Colonic mucosa (tissue), 4 donors: ENCODE results near the gene LRMDA. TPM values are rescaled to one million over a fixed set of nuclear protein-coding genes. Genes with fewer than 3 reads are reported as not detected.

Experiments used
- DNase-seq: peaks from one replicate; pipeline ENCODE4 v3.0.0-alpha.2; 2020
- H3K27ac ChIP-seq: fragments of 200-600 bp; one replicate; pipeline ENCODE4 v1.8.0; 2021
- H3K27me3 ChIP-seq: fragments of 200-600 bp; one replicate; pipeline ENCODE4 v1.8.0; 2021
- H3K36me3 ChIP-seq: fragments of 200-600 bp; one replicate; pipeline ENCODE4 v1.8.0; 2021
- H3K4me1 ChIP-seq: fragments of 200-600 bp; one replicate; pipeline ENCODE4 v1.8.0; 2021; ENCODE audit warnings: mild to moderate bottlenecking
- H3K4me3 ChIP-seq: fragments of 200-600 bp; one replicate; pipeline ENCODE4 v1.8.0; 2021
- H3K9ac ChIP-seq, 2 donors: one replicate each; pipeline ENCODE4 v1.7.0; 2013; ENCODE audit warnings: control low read depth in 2 of 2, low read depth in 2 of 2, low read length in 2 of 2
- H3K9me3 ChIP-seq: fragments of 200-600 bp; one replicate; pipeline ENCODE4 v1.8.0; 2021
- CTCF ChIP-seq: fragments of 200-600 bp; IDR thresholded peaks from one replicate; pipeline ENCODE4 v1.8.0; 2022; ENCODE audit warnings: antibody characterized with exemption, mild to moderate bottlenecking
- intact Hi-C: fragments of 100-400 bp; cut with DNase I; formaldehyde crosslinking; loops from one replicate; pipeline ENCODE4 v1.14.1; 2022
- total RNA-seq, 2 donors: library from RNA; stranded (reverse); fragmentation: NEBNext Ultra II Directional in 1 of 2; extraction: Animal tissue kit (Norgen Biotek cat#: 25700) in 1 of 2; gene quantifications; one replicate each; pipeline ENCODE4 v1.2.1, GENCODE V29; 2021
- donor health status: healthy.
- donor health status: DM: no; HTN: no; CAD: no.
- donor health status: DM: no; HTN: no; CAD: no.

Gene LRMDA
- total RNA-seq, 2 donors from 2014 or later: 2.5 to 5.2 TPM

DNA sequence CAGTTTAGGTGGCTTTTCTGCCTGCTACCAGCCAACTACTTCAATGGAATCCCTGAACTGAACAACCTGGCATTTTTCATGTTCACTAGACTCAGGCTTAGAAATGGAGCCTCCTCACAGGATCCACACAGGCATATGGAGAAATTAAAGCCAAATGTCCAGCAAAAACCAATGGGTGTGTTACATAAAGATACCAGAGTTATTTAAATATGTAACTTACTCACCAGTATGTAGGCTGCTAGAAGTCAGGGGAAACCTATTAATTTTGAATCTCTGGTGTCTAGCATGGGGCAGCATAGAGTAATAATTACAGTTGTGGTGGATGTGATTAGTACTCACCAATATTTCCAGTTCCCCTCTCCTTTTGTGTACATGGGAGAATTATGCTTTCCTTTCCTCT lies 383.6 kb downstream of the LRMDA start:
- no peak for DNase-seq

DNA sequence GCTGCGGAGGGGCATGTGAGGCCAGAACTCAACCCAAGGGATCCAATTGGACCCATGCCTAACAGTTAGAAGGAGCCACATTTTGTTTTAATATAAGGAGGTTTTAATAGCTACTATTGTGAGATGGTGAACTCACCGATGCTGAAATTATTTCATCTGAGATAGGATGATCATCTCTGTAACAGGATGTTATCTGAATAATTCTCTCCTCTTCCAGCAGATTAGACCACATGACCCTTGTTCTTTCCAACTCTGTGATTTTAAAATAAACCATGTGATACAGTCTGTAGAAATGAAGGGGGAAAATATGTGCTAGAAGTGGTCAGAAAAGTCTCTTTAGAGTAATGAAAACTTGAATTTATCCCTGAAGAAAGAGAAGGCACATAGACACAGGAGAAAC lies 385.8 kb downstream of the LRMDA start:
- DNase-seq: no peak
- TF ChIP-seq CTCF: no peak
- no peak overlapping the region for H3K9ac ChIP-seq
- intact Hi-C loops: no loop called here
- no peaks in the 10 kb centered on the region for H3K4me1 ChIP-seq
- H3K27me3 ChIP-seq: no peaks in the 10 kb centered on the region
- no peak overlapping the region for H3K27ac ChIP-seq
- H3K4me3 ChIP-seq: no peak overlapping the region
- no peaks in the 10 kb centered on the region for H3K36me3 ChIP-seq
- H3K9me3 ChIP-seq: no peaks in the 10 kb centered on the region

More for the DNA sequence above, 383.6 kb downstream of the LRMDA start:
- H3K36me3 ChIP-seq: no peaks in the 10 kb centered on the region
- no peak overlapping the region for H3K9ac ChIP-seq
- H3K4me3 ChIP-seq: no peak overlapping the region
- H3K27ac ChIP-seq: no peak overlapping the region
- no peaks in the 10 kb centered on the region for H3K27me3 ChIP-seq
- no peaks in the 10 kb centered on the region for H3K4me1 ChIP-seq
- no peaks in the 10 kb centered on the region for H3K9me3 ChIP-seq
- intact Hi-C loops: no loop called here
- TF ChIP-seq CTCF: no peak

GRCh38 chr10:75818552-75818951 lies 387.1 kb downstream of the LRMDA start:
- DNase-seq: no peak
- Histone ChIP-seq H3K9ac (no peak overlapping the region), H3K4me3 (no peak overlapping the region), H3K27me3 (no peaks in the 10 kb centered on the region), H3K9me3 (no peaks in the 10 kb centered on the region), H3K27ac (no peak overlapping the region), H3K36me3 (no peaks in the 10 kb centered on the region), H3K4me1 (no peaks in the 10 kb centered on the region)
- no peak for TF ChIP-seq CTCF
- intact Hi-C loops: no loop called here

GRCh38 chr10:75825235-75825634 lies 393.8 kb downstream of the LRMDA start:
- no peak overlapping the region for H3K27ac ChIP-seq
- no peaks in the 10 kb centered on the region for H3K27me3 ChIP-seq
- H3K9me3 ChIP-seq: no peaks in the 10 kb centered on the region
- H3K4me3 ChIP-seq: no peak overlapping the region
- no peak for TF ChIP-seq CTCF
- H3K4me1 ChIP-seq: no peaks in the 10 kb centered on the region
- no peaks in the 10 kb centered on the region for H3K36me3 ChIP-seq
- no peak overlapping the region for H3K9ac ChIP-seq
- intact Hi-C loops: no loop called here
- DNase-seq: no peak

- no peak overlapping the region for H3K9ac ChIP-seq
- H3K27me3 ChIP-seq: no peaks in the 10 kb centered on the region
- intact Hi-C loops: no loop called here
- H3K27ac ChIP-seq: no peak overlapping the region
- TF ChIP-seq CTCF: no peak
- H3K36me3 ChIP-seq: no peaks in the 10 kb centered on the region
- H3K4me3 ChIP-seq: no peak overlapping the region
- no peak for DNase-seq
- H3K9me3 ChIP-seq: no peaks in the 10 kb centered on the region
- no peaks in the 10 kb centered on the region for H3K4me1 ChIP-seq
Observed at GRCh38 chr10:75825661-75826060, 394.2 kb downstream of the LRMDA start.

DNA sequence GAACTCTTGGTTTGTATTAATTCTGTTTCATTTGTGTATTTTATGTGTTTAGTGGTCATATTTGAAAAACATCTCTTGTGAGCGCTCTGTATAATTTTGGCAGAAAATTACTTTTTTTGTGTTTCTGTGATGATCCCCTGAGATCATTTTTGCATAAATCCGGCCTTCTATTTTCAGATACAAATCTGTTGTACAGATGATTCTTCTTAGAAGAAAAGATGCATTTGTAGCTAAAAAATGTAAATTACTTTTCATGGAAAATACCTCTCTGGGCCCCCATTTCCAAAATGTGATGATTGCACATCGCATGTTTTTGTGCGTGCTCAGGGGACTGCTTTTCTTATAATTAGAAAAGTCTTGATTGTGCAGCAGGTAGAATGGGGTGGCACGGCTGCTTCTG lies 395.4 kb downstream of the LRMDA start:
- intact Hi-C loops: no loop called here
- Histone ChIP-seq H3K27ac (no peak overlapping the region), H3K4me3 (no peak overlapping the region), H3K4me1 (no peaks in the 10 kb centered on the region), H3K36me3 (no peaks in the 10 kb centered on the region), H3K27me3 (no peaks in the 10 kb centered on the region), H3K9me3 (no peaks in the 10 kb centered on the region), H3K9ac (no peak overlapping the region)
- DNase-seq: no peak
- no peak for TF ChIP-seq CTCF
